GM19395 (cell line): Measurements from ENCODE around the gene KIF26B.
"Not testable (repeated sequence)": the region's sequence is repeated elsewhere in the genome, so short reads cannot be mapped to it uniquely, and the experiment has no call there.

ENCODE experiments used
- ATAC-seq: cut with Tn5 transposase; IDR thresholded peaks from one replicate; pipeline ENCODE4 v1.9.1; 2021; ENCODE audit warnings: mild to moderate bottlenecking, moderate library complexity; ENCODE audit not compliant: unreplicated experiment

KIF26B gene

GRCh38 chr1:245154429-245155271 lies at the start of gene KIF26B:
KIF26B (plus strand) TSS chr1:245154985; CDS start chr1:245155425, 440 bp downstream.
- ATAC-seq: no peak

- ATAC-seq: no peak
Measured at GRCh38 chr1:245105042-245105441, 49.7 kb upstream of the KIF26B start.

- no peak for ATAC-seq
Measured at GRCh38 chr1:245105815-245106410, 48.9 kb upstream of the KIF26B start.

- ATAC-seq: no peak
Measured at GRCh38 chr1:245107776-245108114, 47.0 kb upstream of the KIF26B start.

- ATAC-seq: no peak
Measured at GRCh38 chr1:245108246-245108645, 46.5 kb upstream of the KIF26B start.

- no peak for ATAC-seq
Measured at GRCh38 chr1:245108909-245109308, 45.9 kb upstream of the KIF26B start.

- no peak for ATAC-seq
Measured at GRCh38 chr1:245110406-245110805, 44.4 kb upstream of the KIF26B start.

- ATAC-seq: no peak
Measured at GRCh38 chr1:245111073-245111472, 43.7 kb upstream of the KIF26B start.

- ATAC-seq: no peak
Measured at GRCh38 chr1:245113649-245114048, 41.1 kb upstream of the KIF26B start.

GRCh38 chr1:245116131-245116530 lies 38.7 kb upstream of the KIF26B start:
- ATAC-seq: no peak

- no peak for ATAC-seq
Measured at GRCh38 chr1:245116751-245117150, 38.0 kb upstream of the KIF26B start.

- no peak for ATAC-seq
Measured at GRCh38 chr1:245118066-245118465, 36.7 kb upstream of the KIF26B start.

- no peak for ATAC-seq
Measured at GRCh38 chr1:245118806-245119205, 36.0 kb upstream of the KIF26B start.

- no peak for ATAC-seq
Measured at GRCh38 chr1:245121523-245121922, 33.3 kb upstream of the KIF26B start.

- ATAC-seq: no peak
Measured at GRCh38 chr1:245124241-245124640, 30.5 kb upstream of the KIF26B start.

- ATAC-seq: no peak
Measured at GRCh38 chr1:245124644-245125043, 30.1 kb upstream of the KIF26B start.

- no peak for ATAC-seq
Measured at GRCh38 chr1:245126530-245126929, 28.3 kb upstream of the KIF26B start.

GRCh38 chr1:245128381-245129101 lies 26.2 kb upstream of the KIF26B start:
- no peak for ATAC-seq

- ATAC-seq: no peak
Measured at GRCh38 chr1:245129319-245130240, 25.2 kb upstream of the KIF26B start.

GRCh38 chr1:245130281-245131025 lies 24.3 kb upstream of the KIF26B start:
- ATAC-seq: not testable (repeated sequence)
